Mesothelial cell of epicardium (in vitro differentiated cells): ENCODE data around the gene SUB1. TPM values are rescaled to one million over a fixed set of nuclear protein-coding genes. Genes with fewer than 3 reads are reported as not detected.
"Not testable (repeated sequence)": the region's sequence is repeated elsewhere in the genome, so short reads cannot be mapped to it uniquely, and the experiment has no call there.

Source experiments
- DNase-seq, 2 experiments: peaks; one replicate each; pipeline ENCODE4 v3.0.0; 2021; ENCODE audit warnings: low spot score in 2 of 2; ENCODE audit not compliant: unreplicated experiment in 2 of 2
- H3K27ac Mint-ChIP-seq: 2 replicates; pipeline ENCODE4 v1.8.0; 2021; ENCODE audit warnings: mixed read lengths
- H3K27me3 Mint-ChIP-seq: 2 replicates; pipeline ENCODE4 v1.8.0; 2021; ENCODE audit warnings: low read depth, mixed read lengths
- H3K36me3 Mint-ChIP-seq: 2 replicates; pipeline ENCODE4 v1.8.0; 2021; ENCODE audit warnings: mixed read lengths
- H3K4me1 Mint-ChIP-seq: 2 replicates; pipeline ENCODE4 v1.8.0; 2021; ENCODE audit warnings: mixed read lengths
- H3K4me3 Mint-ChIP-seq: 2 replicates; pipeline ENCODE4 v1.8.0; 2021; ENCODE audit warnings: mild to moderate bottlenecking, moderate library complexity, mixed read lengths
- H3K9me3 Mint-ChIP-seq: 2 replicates; pipeline ENCODE4 v1.8.0; 2021; ENCODE audit warnings: mixed read lengths
- CTCF ChIP-seq: fragments of 200-600 bp; sonication (generic); IDR thresholded peaks from one replicate; pipeline ENCODE4 v1.5.0; 2021; ENCODE audit warnings: antibody characterized with exemption; ENCODE audit not compliant: unreplicated experiment
- total RNA-seq: library from RNA; stranded (reverse); gene quantifications from 3 replicates; pipeline ENCODE4 v1.2.1, GENCODE V29; 2021

Gene SUB1
- total RNA-seq, 1 donor from 2014 or later = 199 TPM

DNA sequence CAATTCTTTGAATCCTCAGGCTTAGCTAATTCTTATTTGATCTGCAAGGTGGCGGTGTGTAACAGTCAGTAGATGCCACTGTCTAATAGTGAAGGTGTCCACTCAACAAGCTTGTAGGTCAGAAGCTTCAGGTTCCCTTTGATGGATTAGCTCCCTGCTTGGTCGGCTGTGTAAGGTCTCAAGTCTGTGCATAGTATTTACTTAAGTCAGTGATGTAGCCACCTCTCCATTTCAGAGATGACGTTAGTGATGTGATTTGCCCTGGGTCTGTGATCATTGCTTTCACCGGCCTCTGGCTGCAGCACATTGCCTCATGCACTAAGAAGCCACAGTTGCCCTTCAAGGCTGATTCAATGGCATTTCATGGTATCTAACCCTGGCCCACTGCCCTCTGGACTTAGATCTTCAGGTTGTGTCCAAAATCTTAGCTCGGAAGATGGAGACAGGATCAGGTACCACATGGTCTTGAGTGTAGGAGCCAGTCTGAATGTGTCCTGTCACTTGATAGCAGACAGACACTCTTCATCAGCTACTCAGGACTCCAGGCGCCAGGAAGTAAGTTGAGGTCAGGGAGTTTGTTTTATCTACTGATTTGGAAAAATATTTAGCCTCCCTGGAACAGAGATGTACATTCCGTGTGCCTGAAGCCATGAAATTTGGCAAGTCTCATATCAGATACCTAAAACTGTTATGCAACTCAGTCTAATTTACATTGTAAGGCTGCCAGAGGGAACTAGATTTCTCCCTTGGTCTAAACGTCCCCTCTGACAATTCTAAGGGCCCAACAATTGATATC, 42.9 kb downstream of the SUB1 start:
- no peaks in the 10 kb centered on the region for H3K36me3 Mint-ChIP-seq
- no peak overlapping the region for H3K4me3 Mint-ChIP-seq

DNA sequence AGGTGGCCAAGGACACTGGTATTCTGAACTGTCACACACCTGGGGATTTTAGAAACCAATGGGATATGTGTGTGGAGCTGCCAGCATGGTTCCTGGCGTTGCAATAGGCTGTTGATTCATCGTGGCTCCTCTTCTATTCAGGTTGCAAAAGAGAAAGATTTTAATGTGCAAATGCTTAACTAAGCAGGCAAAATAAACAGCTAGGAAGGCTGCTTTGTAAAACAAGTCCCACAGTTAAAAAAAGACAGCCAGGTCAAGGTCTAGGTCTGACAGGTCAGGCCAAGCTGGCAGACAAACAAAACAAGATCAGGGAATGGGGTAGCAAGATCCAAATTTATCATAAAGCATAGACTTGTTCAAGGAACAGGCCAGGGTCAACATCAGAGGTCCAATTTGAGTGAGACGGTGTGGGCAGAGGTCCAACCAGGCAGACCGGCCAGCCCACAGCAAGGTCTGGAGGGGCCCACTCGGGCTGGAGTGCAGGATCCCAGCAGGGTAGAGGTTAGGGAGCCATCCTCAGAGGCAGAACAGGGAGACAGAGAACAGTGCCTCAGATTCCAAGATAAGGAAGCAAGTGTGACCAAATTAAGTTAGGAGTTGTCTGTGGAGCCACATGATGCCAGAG, 45.6 kb downstream of the SUB1 start:
- no peak overlapping the region for H3K4me3 Mint-ChIP-seq
- TF ChIP-seq CTCF = no peak
- H3K36me3 Mint-ChIP-seq = no peaks in the 10 kb centered on the region
- H3K9me3 Mint-ChIP-seq = peaks cover 4% of the 10 kb centered on the region
- no peaks in the 10 kb centered on the region for H3K27me3 Mint-ChIP-seq
- H3K4me1 Mint-ChIP-seq = peaks cover 3% of the 10 kb centered on the region
- H3K27ac Mint-ChIP-seq = no peak overlapping the region
- DNase-seq = no peak

More for the DNA sequence above, 42.9 kb downstream of the SUB1 start:
- Mint-ChIP-seq H3K9me3 (peaks cover 4% of the 10 kb centered on the region), H3K4me1 (peaks cover 3% of the 10 kb centered on the region), H3K27me3 (no peaks in the 10 kb centered on the region), H3K27ac (no peak overlapping the region)
- DNase-seq = no peak
- TF ChIP-seq CTCF = no peak

DNA sequence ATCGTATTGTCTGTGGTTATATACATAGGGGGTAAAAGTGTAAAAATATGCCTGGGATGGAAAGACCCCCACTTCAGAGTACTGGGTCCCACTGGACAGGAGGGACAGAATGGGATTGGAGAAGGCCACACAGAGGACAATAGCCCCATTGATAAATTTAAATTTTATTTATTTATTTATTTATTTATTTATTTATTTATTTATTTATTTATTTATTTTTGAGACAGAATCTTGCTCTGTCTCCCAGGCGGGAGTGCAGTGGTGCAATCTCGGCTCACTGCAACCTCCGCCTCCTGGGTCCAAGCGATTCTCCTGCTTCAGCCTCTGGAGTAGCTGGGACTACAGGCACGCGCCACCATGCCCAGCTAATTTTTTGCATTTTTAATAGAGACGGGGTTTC, 47.7 kb downstream of the SUB1 start:
- not testable (repeated sequence) for H3K4me1 Mint-ChIP-seq, H3K9me3 Mint-ChIP-seq, H3K27me3 Mint-ChIP-seq, H3K4me3 Mint-ChIP-seq, DNase-seq, H3K27ac Mint-ChIP-seq, H3K36me3 Mint-ChIP-seq

DNA sequence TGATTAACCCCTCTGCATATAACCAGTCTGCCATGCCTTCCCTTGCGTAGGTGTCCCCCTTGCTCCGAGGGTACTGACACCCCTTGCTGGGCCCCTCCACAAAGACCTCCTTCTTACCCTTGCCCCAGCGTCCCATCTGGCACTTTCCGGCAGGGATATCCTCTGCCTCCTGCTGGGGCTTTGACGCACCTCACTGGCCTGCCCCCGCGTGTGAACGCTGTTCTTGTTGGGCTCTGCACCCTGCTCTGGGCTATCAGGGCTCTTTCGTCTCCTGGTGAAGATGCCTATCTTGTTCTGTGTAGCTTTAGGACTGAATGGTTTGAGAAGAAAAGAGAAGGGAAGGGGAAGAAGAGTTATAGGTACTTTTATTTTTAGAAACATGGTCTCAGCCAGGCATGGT, 53.0 kb downstream of the SUB1 start:
- Mint-ChIP-seq H3K4me3 (no peak overlapping the region), H3K4me1 (peaks cover 7% of the 10 kb centered on the region), H3K27me3 (no peaks in the 10 kb centered on the region), H3K9me3 (no peaks in the 10 kb centered on the region), H3K36me3 (no peaks in the 10 kb centered on the region), H3K27ac (no peak overlapping the region)
- no peak for DNase-seq
- no peak for TF ChIP-seq CTCF

DNA sequence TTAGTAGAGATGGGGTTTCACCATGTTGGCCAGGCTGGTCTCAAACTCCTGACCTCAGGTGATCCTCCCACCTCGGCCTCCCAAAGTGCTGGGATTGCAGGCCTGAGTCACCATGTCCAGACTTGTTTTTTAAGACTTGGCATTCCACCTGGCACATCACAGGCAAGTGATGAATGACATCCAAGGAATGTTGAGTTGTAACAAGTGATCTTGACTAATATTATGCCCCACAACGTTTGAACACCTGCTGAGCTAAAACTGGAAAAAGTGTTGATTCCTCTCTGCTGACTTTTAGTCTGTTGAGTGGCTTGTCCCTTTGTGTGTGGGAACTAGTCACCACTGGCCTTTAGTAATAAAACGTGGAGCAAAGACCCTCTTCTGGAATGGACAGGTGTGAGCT, 54.6 kb downstream of the SUB1 start:
- Mint-ChIP-seq H3K27me3 (no peaks in the 10 kb centered on the region), H3K4me3 (no peak overlapping the region), H3K9me3 (no peaks in the 10 kb centered on the region), H3K4me1 (peaks cover 7% of the 10 kb centered on the region), H3K36me3 (no peaks in the 10 kb centered on the region), H3K27ac (no peak overlapping the region)
- no peak for DNase-seq
- TF ChIP-seq CTCF = no peak

DNA sequence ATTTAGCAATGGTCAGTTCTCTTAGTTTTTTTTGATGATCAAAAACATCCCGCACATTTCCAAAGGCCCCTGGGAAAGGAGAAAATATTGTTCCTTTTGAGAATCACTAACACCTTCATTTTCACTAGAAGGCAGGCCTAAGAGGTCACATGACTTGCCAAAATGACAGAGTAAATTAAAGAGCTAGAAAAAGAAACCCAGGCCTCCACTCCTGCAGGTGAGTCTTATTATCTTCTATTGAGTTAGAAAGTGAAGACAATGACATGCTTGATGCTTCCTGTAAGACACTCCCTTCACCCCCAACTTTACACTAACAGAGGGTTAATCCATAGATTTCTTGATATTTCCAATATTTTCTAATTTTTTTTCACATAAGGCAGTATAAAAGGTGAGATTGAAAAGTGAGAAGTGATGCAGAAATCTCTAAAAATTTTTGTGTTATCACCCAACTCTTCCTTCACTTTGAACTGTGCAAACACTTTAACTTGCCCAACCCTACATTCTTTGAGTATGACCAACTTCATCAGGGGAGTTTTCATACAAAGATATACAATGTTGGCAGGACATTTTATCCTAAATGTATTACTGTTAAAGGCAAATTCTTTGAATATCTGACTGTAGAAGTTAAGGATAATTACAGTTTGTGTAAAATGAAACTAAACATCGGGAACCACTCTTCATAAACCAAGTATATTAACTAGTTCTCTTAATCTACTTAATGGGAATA, 57.1 kb downstream of the SUB1 start:
- Mint-ChIP-seq H3K4me3 (no peak overlapping the region), H3K36me3 (no peaks in the 10 kb centered on the region), H3K27ac (peak overlapping the region; percentile 1), H3K9me3 (no peaks in the 10 kb centered on the region), H3K4me1 (peaks cover 7% of the 10 kb centered on the region), H3K27me3 (no peaks in the 10 kb centered on the region)
- DNase-seq = no peak
- TF ChIP-seq CTCF = no peak
